NCI-H226 (cell line): Measurements from ENCODE around the gene UTY.

Source experiments
- DNase-seq: peaks from one replicate; pipeline ENCODE4 v3.0.0-alpha.2; 2015

Gene UTY

DNA sequence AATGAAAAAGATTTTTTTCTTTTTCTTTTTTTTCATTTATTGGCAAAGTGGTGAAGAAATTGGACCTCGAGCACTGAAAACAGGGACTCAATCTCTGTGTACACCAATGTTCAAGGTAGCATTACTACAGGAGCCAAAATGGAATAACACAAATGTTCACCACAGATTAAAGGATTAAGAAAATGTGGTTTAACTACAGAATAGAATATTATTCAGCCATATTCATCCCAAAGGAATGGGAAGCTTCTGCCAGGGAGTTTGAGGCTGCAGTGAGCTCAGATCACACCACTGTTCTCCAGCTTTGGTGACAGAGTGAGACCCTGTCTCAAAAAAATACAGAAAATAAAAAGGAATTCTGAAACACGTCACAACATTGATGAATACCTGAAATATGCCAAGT lies 81.0 kb downstream of the UTY start:
- DNase-seq, result no peak

DNA sequence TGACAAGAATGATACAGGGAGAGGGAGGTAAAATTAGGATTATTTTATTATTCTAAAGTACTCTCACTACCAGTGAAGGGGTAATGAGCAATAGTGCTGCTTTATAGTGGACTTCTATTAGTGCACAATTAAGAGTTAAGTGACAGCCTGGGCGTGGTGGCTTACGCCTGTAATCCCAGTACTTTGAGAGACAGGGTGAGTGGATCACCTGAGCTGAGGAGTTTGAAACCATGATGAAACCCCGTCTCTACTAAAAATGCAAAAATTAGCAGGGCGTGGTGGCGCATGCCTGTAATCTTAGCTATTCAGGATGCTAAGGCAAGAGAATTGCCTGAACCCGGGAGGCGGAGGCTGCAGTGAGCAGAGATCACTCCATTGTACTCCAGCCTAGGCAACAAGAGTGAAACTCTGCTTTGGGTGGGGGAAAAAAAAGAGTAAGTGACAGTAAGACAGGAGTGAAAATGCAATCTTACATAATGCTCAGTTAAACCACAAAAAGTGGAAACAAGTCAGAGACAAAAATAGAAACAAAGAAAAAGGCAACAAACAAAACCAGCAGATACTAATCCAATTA lies 98.6 kb downstream of the UTY start:
- DNase-seq, result no peak

DNA sequence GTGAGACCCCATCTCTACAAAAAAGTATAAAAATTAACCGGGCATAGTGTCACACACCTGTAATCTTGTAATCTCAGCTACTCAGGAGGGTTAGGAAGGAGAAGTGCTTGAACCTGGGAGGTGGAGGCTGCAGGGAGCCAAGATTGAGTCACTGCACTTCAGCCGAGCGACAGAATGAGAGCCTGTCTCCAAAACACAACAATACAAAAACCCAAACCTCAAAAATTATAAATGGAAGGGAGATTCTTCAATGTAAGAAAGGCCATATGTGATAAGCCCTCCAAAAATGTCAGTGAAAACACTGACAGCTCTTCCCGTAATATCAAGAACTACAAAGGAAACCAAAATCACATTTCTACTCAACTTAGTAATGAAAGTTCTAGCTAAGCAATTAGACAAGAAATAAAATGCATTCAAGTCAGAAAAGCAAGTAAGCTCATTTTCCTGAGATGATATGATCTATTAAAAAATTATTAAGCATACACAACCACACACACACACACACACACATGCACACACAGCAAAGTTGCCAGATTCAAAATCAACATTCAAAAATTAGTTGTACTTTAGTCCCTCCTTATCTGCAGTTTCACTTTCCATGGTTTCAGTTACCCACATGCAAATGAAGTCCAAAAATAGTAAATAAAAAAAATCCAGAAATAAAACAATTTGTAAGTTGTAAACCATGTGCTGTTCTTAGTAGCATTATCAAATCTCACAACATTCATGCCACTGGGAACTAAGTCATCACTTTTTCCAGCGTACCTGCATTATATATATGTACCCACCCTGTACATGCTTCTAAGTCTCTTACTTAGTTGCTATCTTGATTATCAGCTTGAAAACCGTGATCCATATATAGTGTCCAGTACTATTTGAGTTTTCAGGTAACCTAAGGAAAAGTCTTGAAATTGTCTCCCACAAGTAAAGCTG lies 108.7 kb downstream of the UTY start:
- no peak for DNase-seq

DNA sequence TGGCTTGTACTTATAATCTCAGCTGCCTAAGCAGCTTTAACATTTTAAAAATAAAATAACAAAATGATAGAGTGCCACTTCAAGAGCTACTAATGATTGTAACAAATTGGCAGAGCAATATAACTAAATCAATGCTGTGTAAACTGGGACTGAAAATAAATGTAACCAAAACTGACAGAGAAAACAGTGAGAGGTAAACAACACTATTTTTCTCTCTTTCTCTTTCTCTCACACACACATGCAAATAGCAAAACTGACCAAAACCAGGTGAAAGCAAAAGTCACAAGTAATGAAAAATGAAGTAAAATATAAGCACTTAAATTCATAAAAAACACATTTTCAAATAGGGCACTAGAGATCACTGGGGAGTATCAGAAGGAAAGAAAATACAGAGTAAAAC lies 109.6 kb downstream of the UTY start:
- DNase-seq, result no peak

DNA sequence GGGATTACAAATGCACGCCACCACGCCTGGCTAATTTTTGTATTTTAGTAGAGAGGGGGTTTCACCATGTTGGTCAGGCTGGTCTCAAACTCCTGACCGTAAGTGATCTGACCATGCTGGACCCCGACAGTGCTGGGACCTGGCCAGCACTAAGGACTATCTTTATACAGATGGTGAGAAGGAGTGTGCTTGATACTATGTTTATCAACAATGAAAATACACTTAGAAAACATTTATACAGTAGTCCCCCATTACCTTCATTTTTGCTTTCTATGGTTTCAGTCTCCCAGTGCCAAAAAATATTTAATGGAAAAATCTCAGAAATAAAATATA lies 111.4 kb downstream of the UTY start:
- DNase-seq, result no peak

DNA sequence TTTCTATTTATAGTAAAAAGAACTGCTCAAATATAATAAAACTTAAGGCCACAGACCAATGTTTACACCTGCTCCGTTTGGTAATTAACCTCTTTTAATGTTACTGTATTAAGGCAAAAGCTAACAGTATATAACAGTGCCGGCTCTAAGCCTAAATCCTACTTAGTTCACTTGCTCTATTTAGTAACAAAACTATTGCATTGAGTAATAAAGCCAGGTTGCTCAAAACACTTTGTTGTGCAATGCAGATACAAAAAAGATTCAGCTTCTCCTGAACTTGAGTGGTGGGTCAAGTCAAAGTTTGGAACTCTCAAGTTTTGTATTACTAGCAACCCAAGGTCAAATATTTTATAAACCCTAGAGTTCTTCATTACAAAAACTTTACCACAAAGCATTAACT lies 116.2 kb downstream of the UTY start:
- DNase-seq, result peak; percentile 17

DNA sequence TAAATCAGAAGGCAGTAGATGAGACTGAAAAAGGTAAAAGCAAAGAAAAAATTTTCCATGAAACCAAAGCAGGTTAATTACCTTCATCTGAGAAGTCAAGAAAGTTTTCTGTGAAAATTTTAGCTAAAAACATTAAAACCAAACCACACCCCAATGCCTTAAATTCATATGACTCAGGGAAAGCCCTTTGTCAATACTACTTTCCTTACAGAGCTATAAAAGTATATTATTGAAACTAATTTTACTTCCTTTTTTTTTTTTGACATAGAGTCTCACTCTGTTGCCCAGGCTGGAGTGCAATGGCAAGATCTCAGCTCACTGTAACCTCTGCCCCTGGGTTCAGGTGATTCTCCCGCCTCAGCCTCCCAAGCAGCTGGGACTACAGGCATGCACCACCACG lies 117.2 kb downstream of the UTY start:
- no peak for DNase-seq

DNA sequence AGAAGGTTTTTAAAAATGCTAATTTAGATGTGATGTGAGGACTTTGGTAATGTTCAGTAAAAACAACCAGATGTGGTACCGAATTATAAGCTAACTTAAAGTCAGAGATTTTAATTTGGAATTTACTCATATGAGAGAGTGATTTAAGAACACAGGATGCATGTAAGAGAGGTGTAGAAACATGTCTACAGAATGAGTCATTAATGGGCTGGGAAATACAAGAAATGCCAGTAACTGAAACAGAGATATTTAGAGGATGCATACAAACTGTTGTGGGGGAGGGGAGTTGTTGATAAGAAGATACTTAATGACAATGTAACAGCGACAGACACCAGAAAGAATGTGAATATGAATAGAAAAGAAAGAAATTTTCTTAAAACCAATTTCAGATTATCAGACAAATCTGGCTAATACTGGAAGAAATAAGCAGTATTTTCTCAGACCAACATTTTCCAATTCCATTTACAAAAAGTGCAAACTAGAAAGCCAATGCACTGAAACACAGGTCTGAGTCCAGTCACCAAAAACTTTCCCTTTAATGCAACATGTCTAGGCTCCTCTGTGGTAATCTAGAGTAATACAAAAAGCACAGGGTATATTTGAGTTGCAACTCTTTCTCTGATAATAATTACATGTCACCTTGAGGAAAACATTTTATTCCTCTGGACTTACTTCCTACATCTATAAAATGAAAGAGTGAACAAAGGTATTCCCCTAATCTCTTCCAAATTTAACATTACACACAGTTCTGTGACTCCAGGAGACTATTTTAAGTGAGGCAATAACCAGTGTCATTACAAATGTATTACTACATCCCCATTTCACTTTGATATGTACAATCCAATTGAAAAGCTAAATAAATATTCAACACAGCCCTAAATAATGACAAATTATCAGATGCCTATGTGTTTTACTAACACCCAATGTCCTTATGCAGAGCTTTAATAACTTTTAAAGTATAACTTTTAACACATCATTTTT lies 117.9 kb downstream of the UTY start:
- DNase-seq, result peak; percentile 46

DNA sequence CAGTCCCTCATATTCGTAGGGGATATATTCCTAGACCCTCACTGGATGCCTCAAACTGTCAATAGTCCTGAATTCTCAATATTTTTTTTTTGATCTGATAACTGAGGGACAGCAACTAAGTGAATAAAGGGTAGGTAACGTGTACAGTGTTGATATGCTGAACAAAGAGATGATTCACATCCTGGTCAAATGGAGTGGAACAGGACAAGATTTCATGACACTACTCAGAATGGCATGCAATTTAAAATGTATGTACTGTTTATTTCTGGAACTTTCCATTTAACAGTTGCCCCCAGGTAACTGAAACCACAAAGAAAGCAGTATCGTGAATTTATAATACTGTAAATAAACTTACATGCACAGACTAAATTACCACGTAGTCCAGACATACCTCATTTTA lies 128.4 kb downstream of the UTY start:
- no peak for DNase-seq

DNA sequence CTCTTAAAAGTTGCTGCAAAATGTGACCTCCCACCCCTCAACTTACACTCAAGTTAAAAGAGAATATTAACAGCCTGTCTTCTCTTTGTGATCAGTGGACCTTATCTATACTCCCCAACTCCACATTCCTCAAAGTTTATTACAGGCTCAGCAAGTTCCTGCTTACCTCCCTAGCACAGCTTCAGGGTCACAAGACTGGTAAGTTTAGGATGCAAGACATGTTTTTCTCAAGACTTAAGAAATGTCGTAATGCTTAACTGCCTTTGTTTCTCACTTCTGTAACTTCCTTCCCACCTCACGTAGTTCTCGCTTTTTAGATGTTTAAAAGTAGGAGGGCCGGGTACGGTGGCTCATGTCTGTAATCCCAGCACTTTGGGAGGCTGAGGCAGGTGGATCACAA lies 132.7 kb downstream of the UTY start:
- no peak for DNase-seq

DNA sequence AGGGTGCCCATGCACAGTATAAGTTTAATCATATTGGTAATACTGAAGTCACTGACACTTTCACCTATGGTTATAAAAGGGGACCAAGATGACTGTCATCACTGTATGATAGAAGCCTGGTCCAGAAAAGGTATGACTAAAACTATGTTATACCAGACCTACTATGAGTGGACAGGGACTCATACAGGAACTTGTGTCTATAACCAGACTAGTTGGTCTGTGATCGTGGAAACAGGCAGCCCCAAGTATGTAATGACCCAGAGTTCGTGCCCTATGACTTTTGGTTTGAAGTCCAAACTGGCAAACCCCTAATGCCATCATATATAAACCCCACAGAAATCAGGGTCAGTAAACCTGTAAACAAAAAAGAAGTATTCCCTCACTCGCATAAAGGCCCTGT lies 134.3 kb downstream of the UTY start:
- no peak for DNase-seq

DNA sequence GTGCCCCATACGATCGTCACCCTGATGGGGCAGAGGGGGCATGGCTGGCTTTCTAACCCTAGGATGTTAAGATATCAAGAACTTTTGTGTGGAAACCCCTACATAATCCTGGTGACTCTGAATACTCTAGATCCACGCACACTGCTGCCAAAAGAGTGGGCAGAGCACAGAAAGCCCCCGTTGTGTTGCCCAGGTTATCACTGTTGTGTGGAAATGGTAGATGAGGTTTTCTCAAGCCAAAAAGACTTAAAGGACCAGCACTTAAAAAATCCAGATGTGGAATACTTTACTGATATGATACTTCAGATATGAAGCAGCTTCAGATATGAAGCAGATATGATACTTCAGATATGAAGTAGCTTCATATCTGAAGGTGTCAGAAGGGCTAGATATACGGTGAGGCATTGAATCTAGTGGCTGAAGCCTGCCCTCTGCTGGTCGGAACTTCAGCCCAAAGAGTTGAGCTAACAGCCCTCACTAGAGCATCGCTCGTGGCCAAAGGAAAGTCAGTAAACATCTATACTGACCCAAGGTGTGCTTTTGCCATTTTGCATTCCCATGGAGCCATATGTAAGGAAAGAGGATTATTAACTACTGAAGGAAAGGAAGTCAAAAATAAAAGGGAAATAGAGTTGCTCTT lies 136.4 kb downstream of the UTY start:
- peak; percentile 4 for DNase-seq

DNA sequence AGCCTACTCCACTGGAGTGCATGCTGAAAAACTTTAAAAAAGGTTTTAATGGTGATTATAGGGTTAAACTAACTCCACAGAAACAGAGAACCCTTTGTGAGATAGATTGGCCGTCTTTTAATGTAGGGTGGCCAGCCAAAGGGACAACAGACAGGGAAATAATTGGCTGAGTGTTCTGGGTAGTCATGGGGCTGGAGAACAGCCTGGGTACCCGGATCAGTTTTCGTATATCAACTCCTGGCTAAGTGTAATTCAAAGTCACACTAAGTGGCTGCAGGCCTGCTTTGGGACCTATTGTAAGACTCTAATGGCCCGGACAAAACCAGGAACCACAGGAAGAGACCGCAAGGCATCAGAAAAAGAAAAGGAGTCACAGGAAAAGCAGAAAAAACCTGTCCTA lies 139.9 kb downstream of the UTY start:
- no peak for DNase-seq

DNA sequence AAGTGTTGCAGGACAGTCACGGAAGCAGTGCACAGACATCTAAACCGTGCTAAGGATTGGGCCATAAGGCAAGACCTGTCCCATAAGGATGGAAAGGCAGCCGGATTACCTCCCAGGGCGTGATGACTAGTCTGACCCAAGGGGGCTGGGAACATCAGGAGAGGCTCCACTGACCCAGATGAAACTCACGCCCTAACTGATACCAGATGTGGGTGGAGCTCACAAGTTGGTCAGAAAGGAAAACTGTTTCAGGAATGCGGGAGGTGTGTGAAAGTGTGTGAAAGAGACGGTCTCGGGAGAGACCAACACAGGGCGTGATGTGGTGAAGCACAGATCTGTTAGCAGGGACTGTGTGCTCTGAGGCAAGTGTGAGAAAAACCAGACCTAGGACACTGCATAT lies 140.5 kb downstream of the UTY start:
- no peak for DNase-seq

DNA sequence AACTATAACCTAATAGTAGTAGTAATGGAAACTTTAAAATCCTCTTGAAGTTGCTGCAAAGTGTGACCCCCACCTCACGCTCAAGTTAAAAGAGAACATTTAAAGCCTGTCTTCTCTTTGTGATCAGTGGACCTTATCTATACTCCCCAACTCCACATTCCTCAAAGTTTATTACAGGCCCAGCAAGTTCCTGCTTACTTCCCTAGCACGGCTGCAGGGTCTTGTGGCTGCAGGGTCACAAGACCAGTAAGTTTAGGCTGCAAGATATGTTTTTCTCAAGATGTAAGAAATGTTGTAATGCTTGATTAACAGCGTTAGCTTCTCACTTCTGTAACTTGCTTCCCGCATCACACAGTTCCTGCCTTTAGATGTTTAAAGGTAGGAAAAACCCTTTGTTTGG lies 141.1 kb downstream of the UTY start:
- no peak for DNase-seq

DNA sequence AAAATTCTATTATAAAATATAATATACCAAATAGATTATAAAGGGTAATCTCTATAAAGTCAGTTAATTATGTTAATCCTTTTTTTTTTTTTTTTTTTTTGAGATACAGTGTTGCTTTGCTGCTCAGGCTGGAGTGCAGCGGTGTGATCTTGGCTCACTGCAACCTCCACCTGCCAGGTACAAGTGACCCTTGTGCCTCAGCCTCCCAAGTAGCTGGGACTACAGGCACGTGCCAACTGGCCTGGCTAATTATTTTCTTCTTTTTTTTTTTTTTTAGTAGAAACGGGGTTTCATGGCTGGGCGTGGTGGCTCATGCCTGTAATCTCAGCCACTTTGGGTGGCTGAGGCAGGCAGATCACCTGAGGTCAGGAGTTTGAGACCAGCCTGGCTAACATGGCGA lies 141.9 kb downstream of the UTY start:
- no peak for DNase-seq

DNA sequence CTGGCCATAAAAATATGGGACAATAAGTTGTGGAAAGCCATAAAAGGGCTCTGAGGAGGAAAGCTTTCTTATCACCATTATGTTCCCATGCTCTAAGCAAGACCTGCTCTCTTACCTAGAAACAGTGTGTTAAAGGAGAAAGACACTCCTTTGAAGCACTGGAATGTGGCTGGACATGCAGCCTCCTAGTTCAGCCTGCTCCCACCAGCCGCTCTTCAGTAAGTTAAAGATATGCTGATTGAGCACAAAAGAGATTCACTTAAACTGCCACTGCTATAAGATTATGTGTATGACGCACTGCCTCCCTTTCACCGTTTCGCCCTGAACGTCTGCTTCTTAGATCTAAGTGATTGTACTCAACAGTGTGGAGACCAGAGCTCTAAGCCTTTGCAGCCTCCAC lies 146.0 kb downstream of the UTY start:
- DNase-seq, result no peak

DNA sequence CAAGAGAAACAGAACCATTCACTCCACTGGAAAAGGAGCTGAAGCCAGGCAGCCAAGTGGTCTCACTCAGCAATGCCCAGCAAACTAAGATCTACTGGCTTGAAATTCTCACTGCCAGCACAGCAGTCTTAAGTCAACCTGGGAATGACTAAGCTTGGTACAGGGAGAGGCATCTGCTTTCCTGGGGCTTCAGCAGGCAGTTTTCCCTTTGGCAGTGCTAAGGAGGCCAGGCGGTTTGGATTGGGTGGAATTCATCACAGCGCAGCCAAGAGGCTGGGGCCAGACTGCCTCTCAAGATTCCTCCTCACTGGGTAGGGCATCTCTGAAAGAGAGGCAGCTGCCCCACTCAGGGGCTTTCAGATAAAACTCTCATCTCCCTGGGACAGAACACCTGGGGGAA lies 149.2 kb downstream of the UTY start:
- no peak for DNase-seq

DNA sequence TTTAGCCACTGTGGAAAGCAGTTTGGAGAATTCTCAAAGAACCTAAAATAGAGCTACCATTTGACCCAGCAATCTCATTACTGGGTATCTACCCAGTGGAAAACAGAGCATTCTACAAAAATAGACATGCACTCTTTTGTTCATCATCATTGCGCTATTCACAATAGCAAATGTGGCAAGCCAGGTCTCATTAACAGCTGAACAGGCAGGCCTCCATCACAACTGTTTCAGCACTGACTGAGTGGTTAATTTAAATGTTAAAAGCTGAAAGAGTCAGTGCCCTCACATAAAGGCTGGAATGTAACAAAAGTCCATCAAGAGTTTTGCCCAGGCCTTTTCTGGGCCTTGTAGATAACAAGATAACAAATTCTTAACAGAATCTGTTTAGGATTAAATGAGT lies 166.9 kb downstream of the UTY start:
- no peak for DNase-seq

DNA sequence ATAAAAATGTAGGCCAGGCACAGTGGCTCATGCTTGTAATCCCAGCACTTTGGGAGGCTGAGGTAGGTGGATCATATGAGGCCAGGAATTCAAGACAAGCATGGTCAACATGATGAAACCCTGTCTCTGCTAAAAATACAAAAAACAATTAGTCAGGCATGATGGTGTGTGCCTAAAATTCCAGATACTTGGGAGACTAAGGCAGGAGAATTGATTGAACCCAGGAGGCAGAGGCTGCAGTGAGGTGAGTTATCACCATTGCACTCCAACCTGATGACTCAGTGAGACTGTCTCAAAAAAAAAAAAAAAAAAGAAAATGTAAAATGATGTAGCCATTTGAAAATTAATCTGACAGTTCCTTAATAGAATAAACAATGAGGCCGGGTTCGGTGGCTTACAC lies 171.9 kb downstream of the UTY start:
- DNase-seq, result no peak

DNA sequence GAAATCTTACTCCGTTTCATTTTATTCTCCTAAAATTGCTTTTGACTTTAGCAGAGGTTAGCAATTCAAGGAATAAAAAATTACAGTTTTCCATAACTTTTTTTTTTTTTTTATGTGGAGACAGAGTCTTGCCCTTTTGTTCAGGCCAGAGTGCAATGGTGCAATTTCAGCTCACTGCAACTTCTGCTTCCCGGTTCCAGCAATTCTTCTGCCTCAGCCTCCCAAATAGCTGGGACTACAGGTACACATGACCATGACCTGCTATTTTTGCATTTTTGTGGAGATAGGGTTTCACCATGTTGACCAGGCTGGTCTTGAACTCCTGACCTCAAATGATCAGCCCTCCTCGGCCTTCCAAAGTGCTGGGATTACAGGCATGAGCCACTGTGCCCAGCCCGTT lies 179.0 kb downstream of the UTY start:
- no peak for DNase-seq

DNA sequence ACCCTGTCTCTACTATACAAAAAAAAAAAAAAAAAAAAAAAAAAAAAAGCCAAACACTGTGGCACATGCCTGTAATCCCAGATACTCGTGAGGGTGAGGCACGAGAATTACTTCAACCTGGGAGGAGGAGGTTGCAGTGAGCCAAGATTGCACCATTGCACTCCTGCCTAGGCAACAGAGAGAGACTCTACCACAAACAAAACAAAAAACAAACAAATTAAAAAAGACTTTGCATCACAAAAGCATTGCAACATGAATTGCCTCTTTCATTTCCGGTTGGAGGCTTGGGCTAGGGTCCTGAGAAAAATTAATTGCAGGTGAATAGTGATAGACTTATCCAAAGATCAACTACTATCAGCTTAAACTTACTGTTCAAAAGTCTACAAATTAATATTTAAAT lies 180.4 kb downstream of the UTY start:
- DNase-seq, result no peak

DNA sequence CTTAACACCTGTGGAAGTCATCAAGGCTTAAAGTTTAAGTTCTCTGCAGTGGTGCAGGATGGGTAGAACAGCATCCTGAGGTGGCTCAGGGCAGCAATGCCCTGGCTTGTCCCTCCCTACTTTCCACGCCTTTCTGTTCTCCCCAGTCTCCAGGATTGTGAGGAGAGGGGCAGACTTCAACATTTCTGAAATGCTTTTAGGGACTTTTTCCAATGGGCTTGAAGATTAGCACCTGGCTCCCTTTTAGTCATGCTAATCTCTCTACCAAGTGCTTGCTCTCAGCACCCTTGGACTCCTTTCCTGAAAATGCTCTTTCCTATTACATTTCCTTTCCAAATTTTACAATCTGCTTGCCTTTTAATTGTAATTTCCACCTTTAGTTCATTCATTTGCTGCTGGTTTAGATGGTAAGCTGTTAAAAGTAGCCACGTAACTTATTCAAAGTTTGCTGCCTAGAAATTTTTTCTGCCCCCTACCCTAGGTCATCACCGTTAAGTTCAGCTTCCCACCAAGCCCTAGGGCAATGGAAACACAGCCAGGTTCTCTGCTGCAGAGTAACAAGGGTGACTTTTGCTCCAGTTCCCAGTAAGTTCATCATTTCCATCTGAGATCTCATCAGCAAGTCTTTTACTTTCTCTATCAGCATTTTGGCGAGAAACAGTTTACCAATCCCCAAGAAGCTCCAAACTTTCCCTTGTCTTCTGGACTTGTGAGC lies 183.5 kb downstream of the UTY start:
- DNase-seq, result no peak
